Measurements from ENCODE around the gene TTC3. TPM values are rescaled to one million over a fixed set of nuclear protein-coding genes. Genes with fewer than 3 reads are reported as not detected.

The TTC3 gene
- total and polyA plus RNA-seq, 9 of the 15 experiments (the other 6 are each of a cell fraction or from before 2014, with no cell fraction given): 17.5 to 92.0 (median 59.5) TPM

GRCh38 chr21:37233551-37234146, 160.6 kb downstream of the TTC3 start:
- Histone ChIP-seq H4K20me1 (replicated peaks; ENCODE audit: control insufficient read depth, insufficient read depth, low read length) (no peaks in the 10 kb centered on the region), H3K9me1 (ENCODE audit: control insufficient read depth, insufficient read depth, low read length) (no peaks in the 10 kb centered on the region), H2AFZ (ENCODE audit: low read depth, low read length) (no peak overlapping the region), H3K4me1 (replicated peaks in 1 of 2; ENCODE audit: control insufficient read depth in 2 of 2, insufficient read depth in 2 of 2, low read length in 2 of 2) (peaks cover 0 to 7% of the 10 kb centered on the region in 2 experiments; a peak in 1 of 5 replicates), H3K9ac (ENCODE audit: insufficient read depth in 1 of 2, low read depth in 2 of 2, low read length in 2 of 2) (no peak overlapping the region), H3K4me2 (ENCODE audit: insufficient read depth, low read length) (no peak overlapping the region), H3K9me3 (replicated peaks; ENCODE audit: control insufficient read depth, insufficient read depth, low read depth, low read length) (no peaks in the 10 kb centered on the region), H3K4me3 (no peak overlapping the region), H3K79me2 (ENCODE audit: control insufficient read depth, insufficient read depth, low read length) (no peaks in the 10 kb centered on the region), H3K36me3 (ENCODE audit: control insufficient read depth, insufficient read depth, low read length) (peaks cover 91% of the 10 kb centered on the region), H3K27ac (ENCODE audit: extremely low read depth, low read depth, low read length) (no peak overlapping the region), H3K27me3 (ENCODE audit: control insufficient read depth in 2 of 2, insufficient read depth in 2 of 2, low read length in 2 of 2) (no peaks in the 10 kb centered on the region)
- ChIA-PET POLR2A (interaction anchor here (0.9 to 1.1 kb wide), 3 partner anchors 9 to 34 kb away, joined by 3 to 4 read pairs (median 3); partner anchors contain the start of gene VPS26C), CTCF (ENCODE audit: low intra/inter-chr PET ratio) (no interaction called here)
- in situ Hi-C loops (cut with MboI) (no loop called here), intact Hi-C loops (cut with micrococcal nuclease) (no loop called here)
- ATAC-seq: no peak
- FAIRE-seq: no peak
- no peak for DNase-seq (ENCODE audit: extremely low read depth in 1 of 4, low spot score in 3 of 4)
- WGBS (ENCODE audit: insufficient coverage, low coverage, missing lambda C conversion rate): 89% methylated on average over 9 of the region's 9 CpGs
- BruUV-seq (replicated peaks): no TSS peak
- no peak for TF ChIP-seq KDM4B (IDR thresholded peaks at IDR 0.05; ENCODE audit: borderline replicate concordance in 2 of 2, low read depth in 1 of 2)
- no peak for TF ChIP-seq TRIM25 (IDR thresholded peaks at IDR 0.05; ENCODE audit: borderline replicate concordance)
- TF ChIP-seq HDGF (IDR thresholded peaks at IDR 0.05): no peak
- TF ChIP-seq BRCA1 (IDR thresholded peaks at IDR 0.05): no peak
- TF ChIP-seq BRCA1 (CRISPR knock-in tag; IDR thresholded peaks at IDR 0.05): no peak
- no peak for TF ChIP-seq NFXL1 (CRISPR knock-in tag; IDR thresholded peaks at IDR 0.05)
- no peak for TF ChIP-seq NUFIP1 (IDR thresholded peaks at IDR 0.05; ENCODE audit: partially characterized antibody)
- no peak for TF ChIP-seq BCL6 (CRISPR knock-in tag; IDR thresholded peaks at IDR 0.05)
- no peak for TF ChIP-seq RB1 (IDR thresholded peaks at IDR 0.05; ENCODE audit: low read depth)
- TF ChIP-seq PRPF4 (IDR thresholded peaks at IDR 0.05; ENCODE audit: insufficient read depth, low read depth, low read length, poor library complexity, severe bottlenecking): no peak
- TF ChIP-seq, protein P1, sequence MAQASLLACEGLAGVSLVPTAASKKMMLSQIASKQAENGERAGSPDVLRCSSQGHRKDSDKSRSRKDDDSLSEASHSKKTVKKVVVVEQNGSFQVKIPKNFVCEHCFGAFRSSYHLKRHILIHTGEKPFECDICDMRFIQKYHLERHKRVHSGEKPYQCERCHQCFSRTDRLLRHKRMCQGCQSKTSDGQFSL (CRISPR knock-in tag; IDR thresholded peaks at IDR 0.05): no peak
- TF ChIP-seq, protein P1 (tag; IDR thresholded peaks at IDR 0.05): no peak
